ENCODE measurements around the gene NOL3.

DNA sequence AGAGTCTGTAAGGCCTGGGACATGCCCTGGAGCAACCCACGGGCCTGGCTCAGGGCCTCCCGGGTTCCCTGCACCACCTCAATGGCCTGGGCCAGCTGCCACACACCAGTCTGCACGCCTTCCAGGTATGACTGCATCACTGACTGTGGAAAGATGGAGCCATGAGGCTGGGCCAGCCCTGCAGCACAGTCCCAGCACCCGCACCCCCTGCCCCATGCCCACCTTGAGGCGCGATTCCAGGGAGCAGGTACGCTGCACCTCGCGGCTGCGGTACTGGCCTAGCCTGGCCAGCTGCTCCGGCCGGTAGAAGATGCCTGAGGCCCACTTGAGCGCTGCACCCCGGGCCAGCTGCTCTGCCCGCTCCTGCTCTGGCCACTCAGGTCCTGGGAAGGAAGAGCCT, 18.5 kb downstream of the NOL3 start:
- TF ChIP-seq CTCF (conservative IDR thresholded peaks at IDR 0.05; ENCODE audit: low read length) (no peak), EZH2phosphoT487 (IDR thresholded peaks at IDR 0.05; ENCODE audit: borderline replicate concordance) (no peak)
